Epithelial cell of prostate (primary cell): ENCODE results near the gene PPFIBP1.
"Not testable (repeated sequence)": the region's sequence is repeated elsewhere in the genome, so short reads cannot be mapped to it uniquely, and the experiment has no call there.

Source experiments
- DNase-seq: peaks from one replicate; pipeline ENCODE4 v3.0.0-alpha.2; 2011; ENCODE audit warnings: low read depth, low spot score
- H3K27ac ChIP-seq: fragments of 450-650 bp; 2 replicates; pipeline ENCODE4 v1.5.1; 2017; ENCODE audit warnings: mild to moderate bottlenecking

The PPFIBP1 gene

GRCh38 chr12:27642361-27642760 is 118.4 kb downstream of the PPFIBP1 start:
- H3K27ac ChIP-seq: peak overlapping the region; percentile 73
- not testable (repeated sequence) for DNase-seq

GRCh38 chr12:27642892-27643291 is 118.9 kb downstream of the PPFIBP1 start:
- not testable (repeated sequence) for DNase-seq
- peak overlapping the region; percentile 73 for H3K27ac ChIP-seq

- no peak for DNase-seq
These were observed 120.3 kb downstream of the PPFIBP1 start for GRCh38 chr12:27644158-27644845.

GRCh38 chr12:27645671-27646070 is 121.7 kb downstream of the PPFIBP1 start:
- no peak for DNase-seq
- no peak overlapping the region for H3K27ac ChIP-seq

More at GRCh38 chr12:27644158-27644845, 120.3 kb downstream of the PPFIBP1 start:
- H3K27ac ChIP-seq: no peak overlapping the region

- H3K27ac ChIP-seq: no peak overlapping the region
- DNase-seq: no peak
These were observed 122.1 kb downstream of the PPFIBP1 start for GRCh38 chr12:27646149-27646548.

GRCh38 chr12:27650011-27650410 is 126.0 kb downstream of the PPFIBP1 start:
- no peak for DNase-seq
- H3K27ac ChIP-seq: no peak overlapping the region

- DNase-seq: no peak
- peak overlapping the region; percentile 39 for H3K27ac ChIP-seq
These were observed 127.2 kb downstream of the PPFIBP1 start for GRCh38 chr12:27651201-27651600.

GRCh38 chr12:27652174-27652763 is 128.3 kb downstream of the PPFIBP1 start:
- H3K27ac ChIP-seq: peak overlapping the region; percentile 39
- no peak for DNase-seq

- H3K27ac ChIP-seq: no peak overlapping the region
- DNase-seq: no peak
These were observed 129.7 kb downstream of the PPFIBP1 start for GRCh38 chr12:27653661-27654060.

GRCh38 chr12:27655476-27655875 is 131.5 kb downstream of the PPFIBP1 start:
- DNase-seq, H3K27ac ChIP-seq: not testable (repeated sequence)

GRCh38 chr12:27657296-27657695 is 133.3 kb downstream of the PPFIBP1 start:
- H3K27ac ChIP-seq: no peak overlapping the region
- DNase-seq: no peak

- DNase-seq: no peak
- H3K27ac ChIP-seq: no peak overlapping the region
These were observed 141.7 kb downstream of the PPFIBP1 start for GRCh38 chr12:27665704-27666103.

- DNase-seq: no peak
- no peak overlapping the region for H3K27ac ChIP-seq
These were observed 142.5 kb downstream of the PPFIBP1 start for GRCh38 chr12:27666510-27666909.

- H3K27ac ChIP-seq: no peak overlapping the region
- DNase-seq: no peak
These were observed 143.5 kb downstream of the PPFIBP1 start for GRCh38 chr12:27667540-27667939.

- H3K27ac ChIP-seq: no peak overlapping the region
- DNase-seq: no peak
These were observed 148.0 kb downstream of the PPFIBP1 start for GRCh38 chr12:27672051-27672450.

- H3K27ac ChIP-seq: no peak overlapping the region
These were observed 148.6 kb downstream of the PPFIBP1 start for GRCh38 chr12:27672643-27673042.

GRCh38 chr12:27673101-27673718 is 149.2 kb downstream of the PPFIBP1 start:
- no peak overlapping the region for H3K27ac ChIP-seq

More at GRCh38 chr12:27672643-27673042, 148.6 kb downstream of the PPFIBP1 start:
- DNase-seq: no peak

GRCh38 chr12:27674989-27675388 is 151.0 kb downstream of the PPFIBP1 start:
- no peak for DNase-seq
- no peak overlapping the region for H3K27ac ChIP-seq

More at GRCh38 chr12:27673101-27673718, 149.2 kb downstream of the PPFIBP1 start:
- DNase-seq: no peak

GRCh38 chr12:27680619-27681018 is 156.6 kb downstream of the PPFIBP1 start:
- DNase-seq: no peak
- H3K27ac ChIP-seq: no peak overlapping the region

GRCh38 chr12:27682534-27682933 is 158.5 kb downstream of the PPFIBP1 start:
- no peak overlapping the region for H3K27ac ChIP-seq
- no peak for DNase-seq

GRCh38 chr12:27685274-27685673 is 161.3 kb downstream of the PPFIBP1 start:
- no peak for DNase-seq
- no peak overlapping the region for H3K27ac ChIP-seq
